Progenitor cell of endocrine pancreas (in vitro differentiated cells): Measurements from ENCODE around the gene HHEX. TPM values are rescaled to one million over a fixed set of nuclear protein-coding genes. Genes with fewer than 3 reads are reported as not detected.

ENCODE experiments used
- DNase-seq: peaks from one replicate; pipeline ENCODE4 v3.0.0; 2021; ENCODE audit warnings: low spot score; ENCODE audit not compliant: unreplicated experiment
- H3K27ac Mint-ChIP-seq: 2 replicates; pipeline ENCODE4 v1.8.0; 2021; ENCODE audit warnings: mild to moderate bottlenecking, moderate library complexity, mixed read lengths
- H3K27me3 Mint-ChIP-seq: 2 replicates; pipeline ENCODE4 v1.8.0; 2021; ENCODE audit warnings: mixed read lengths
- H3K36me3 Mint-ChIP-seq: 2 replicates; pipeline ENCODE4 v1.8.0; 2022; ENCODE audit warnings: mixed read lengths; ENCODE audit not compliant: insufficient read depth
- H3K4me1 Mint-ChIP-seq: 2 replicates; pipeline ENCODE4 v1.8.0; 2021; ENCODE audit warnings: low read depth, mixed read lengths
- H3K4me3 Mint-ChIP-seq: 2 replicates; pipeline ENCODE4 v1.8.0; 2021; ENCODE audit warnings: low read depth, mild to moderate bottlenecking, moderate library complexity, mixed read lengths
- H3K9me3 Mint-ChIP-seq: 2 replicates; pipeline ENCODE4 v1.8.0; 2021; ENCODE audit warnings: low read depth, mixed read lengths
- CTCF ChIP-seq: fragments of 200-600 bp; sonication (generic); IDR thresholded peaks from one replicate; pipeline ENCODE4 v1.5.0; 2021; ENCODE audit warnings: antibody characterized with exemption, mild to moderate bottlenecking; ENCODE audit not compliant: unreplicated experiment
- total RNA-seq: library from RNA; stranded (reverse); gene quantifications from 2 replicates; pipeline ENCODE4 v1.2.1, GENCODE V29; 2021

The HHEX gene
- total RNA-seq, 1 donor from 2014 or later, result 39.3 TPM

GRCh38 chr10:92699518-92700381 is 10.0 kb downstream of the HHEX start:
- H3K4me1 Mint-ChIP-seq, result peaks cover 39% of the 10 kb centered on the region
- DNase-seq, result no peak
- H3K9me3 Mint-ChIP-seq, result no peaks in the 10 kb centered on the region
- peak overlapping the region; percentile 67 for H3K4me3 Mint-ChIP-seq
- H3K27ac Mint-ChIP-seq, result peak overlapping the region; percentile 48
- H3K27me3 Mint-ChIP-seq, result peaks cover 3% of the 10 kb centered on the region
- H3K36me3 Mint-ChIP-seq, result no peaks in the 10 kb centered on the region
- no peak for TF ChIP-seq CTCF

- no peak for TF ChIP-seq CTCF
- H3K27me3 Mint-ChIP-seq, result peaks cover 5% of the 10 kb centered on the region
- H3K4me3 Mint-ChIP-seq, result no peak overlapping the region
- no peak overlapping the region for H3K27ac Mint-ChIP-seq
- DNase-seq, result no peak
- H3K9me3 Mint-ChIP-seq, result no peaks in the 10 kb centered on the region
- H3K36me3 Mint-ChIP-seq, result no peaks in the 10 kb centered on the region
- H3K4me1 Mint-ChIP-seq, result peaks cover 20% of the 10 kb centered on the region
Observed at GRCh38 chr10:92702301-92702916, 12.7 kb downstream of the HHEX start.

GRCh38 chr10:92712016-92712889 is 22.5 kb downstream of the HHEX start:
- H3K4me1 Mint-ChIP-seq, result peaks cover 17% of the 10 kb centered on the region

GRCh38 chr10:92714152-92714845 is 24.5 kb downstream of the HHEX start:
- Mint-ChIP-seq H3K4me3 (no peak overlapping the region), H3K36me3 (no peaks in the 10 kb centered on the region), H3K9me3 (peaks cover 4% of the 10 kb centered on the region), H3K4me1 (peaks cover 18% of the 10 kb centered on the region), H3K27me3 (peaks cover 4% of the 10 kb centered on the region), H3K27ac (no peak overlapping the region)
- no peak for TF ChIP-seq CTCF
- no peak for DNase-seq

More at GRCh38 chr10:92712016-92712889, 22.5 kb downstream of the HHEX start:
- Mint-ChIP-seq H3K9me3 (peaks cover 4% of the 10 kb centered on the region), H3K27me3 (no peaks in the 10 kb centered on the region), H3K27ac (no peak overlapping the region), H3K4me3 (no peak overlapping the region), H3K36me3 (no peaks in the 10 kb centered on the region)
- no peak for DNase-seq
- no peak for TF ChIP-seq CTCF
